PC-9 (cell line): ENCODE results near the gene MRPS25.

Experiments
- EZH2 ChIP-seq: fragments of 200-600 bp; sonication (generic); IDR thresholded peaks from 2 replicates; pipeline ENCODE4 v1.8.0; 2017; ENCODE audit warnings: antibody characterized with exemption, low read depth
- TF ChIP-seq, protein P1 (sequence below): fragments of 200-600 bp; sonication (generic); conservative IDR thresholded peaks from 2 replicates; pipeline ENCODE4 v1.6.1; 2017; ENCODE audit warnings: mixed run types, antibody characterized with exemption, mild to moderate bottlenecking, moderate library complexity

DNA sequence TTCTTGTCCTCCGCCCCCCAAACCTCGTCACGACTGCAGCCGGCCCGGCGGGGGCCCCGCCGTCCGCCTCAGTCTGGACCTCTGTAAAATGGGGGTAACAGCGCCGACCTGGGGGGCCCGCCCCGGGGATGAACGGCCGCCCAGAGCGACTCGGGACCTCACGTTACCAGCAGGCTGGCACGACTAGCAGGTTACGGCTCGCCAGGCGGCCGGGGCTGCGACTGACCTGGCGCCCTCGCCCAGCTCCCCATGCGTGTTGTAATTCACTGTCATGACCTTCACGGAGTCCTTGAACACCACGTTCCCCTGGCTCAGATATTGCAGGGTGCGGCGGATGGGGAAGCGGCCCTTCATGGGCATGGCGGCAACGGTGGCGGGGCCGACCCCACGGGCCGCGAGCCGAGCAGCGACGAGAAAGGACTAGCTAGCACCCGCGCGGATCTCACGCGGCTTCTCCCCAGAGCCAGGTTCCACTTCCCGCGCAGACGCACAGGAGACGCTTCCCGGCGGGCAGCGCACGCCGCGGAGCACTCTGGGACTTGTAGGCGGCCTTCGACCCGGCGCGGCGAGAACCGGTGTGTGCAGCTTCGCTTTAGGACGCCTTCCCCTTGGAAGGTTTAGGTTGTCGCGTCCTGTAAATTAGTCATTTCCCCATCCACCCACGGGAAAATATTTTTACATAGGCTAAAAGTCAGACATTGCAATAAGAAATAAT is at the start of gene MRPS25:
- no peak for TF ChIP-seq EZH2
- TF ChIP-seq, protein P1, sequence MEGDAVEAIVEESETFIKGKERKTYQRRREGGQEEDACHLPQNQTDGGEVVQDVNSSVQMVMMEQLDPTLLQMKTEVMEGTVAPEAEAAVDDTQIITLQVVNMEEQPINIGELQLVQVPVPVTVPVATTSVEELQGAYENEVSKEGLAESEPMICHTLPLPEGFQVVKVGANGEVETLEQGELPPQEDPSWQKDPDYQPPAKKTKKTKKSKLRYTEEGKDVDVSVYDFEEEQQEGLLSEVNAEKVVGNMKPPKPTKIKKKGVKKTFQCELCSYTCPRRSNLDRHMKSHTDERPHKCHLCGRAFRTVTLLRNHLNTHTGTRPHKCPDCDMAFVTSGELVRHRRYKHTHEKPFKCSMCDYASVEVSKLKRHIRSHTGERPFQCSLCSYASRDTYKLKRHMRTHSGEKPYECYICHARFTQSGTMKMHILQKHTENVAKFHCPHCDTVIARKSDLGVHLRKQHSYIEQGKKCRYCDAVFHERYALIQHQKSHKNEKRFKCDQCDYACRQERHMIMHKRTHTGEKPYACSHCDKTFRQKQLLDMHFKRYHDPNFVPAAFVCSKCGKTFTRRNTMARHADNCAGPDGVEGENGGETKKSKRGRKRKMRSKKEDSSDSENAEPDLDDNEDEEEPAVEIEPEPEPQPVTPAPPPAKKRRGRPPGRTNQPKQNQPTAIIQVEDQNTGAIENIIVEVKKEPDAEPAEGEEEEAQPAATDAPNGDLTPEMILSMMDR, result no peak
